Suprapubic skin (tissue), 3 donors: Measurements from ENCODE around the gene ETV6.

Experiments
- CTCF ChIP-seq, 2 donors: fragments of 200-600 bp in 1 of 2; fragments of 450-650 bp in 1 of 2; sonication (generic) in 1 of 2; IDR thresholded peaks; one replicate each; pipeline ENCODE4 v1.5.1; 2016 to 2019; ENCODE audit warnings: antibody characterized with exemption in 2 of 2, mild to moderate bottlenecking in 1 of 2, moderate library complexity in 1 of 2
- EP300 ChIP-seq: sonication (generic); formaldehyde crosslinking; IDR thresholded peaks from one replicate; pipeline ENCODE4 v1.6.1; 2017; ENCODE audit warnings: antibody characterized with exemption
- POLR2A ChIP-seq, 2 donors: fragments of 450-650 bp; IDR thresholded peaks; one replicate each; pipeline ENCODE4 v1.6.1; 2017; ENCODE audit warnings: antibody characterized with exemption in 2 of 2, mild to moderate bottlenecking in 2 of 2, moderate library complexity in 2 of 2

- TF ChIP-seq EP300 (no peak), CTCF (IDR thresholded peaks at IDR 0.05) (no peak), POLR2A (IDR thresholded peaks at IDR 0.05) (no peak)
Observed at GRCh38 chr12:11697670-11698387, 48.4 kb downstream of the ETV6 start.
